A673 (cell line): ENCODE measurements around the gene GNG11.
"Not testable (repeated sequence)": the region's sequence is repeated elsewhere in the genome, so short reads cannot be mapped to it uniquely, and the experiment has no call there.

Experiments used
- CTCF ChIP-seq: fragments of 300-800, 200-600 bp; sonication (generic); conservative IDR thresholded peaks from 2 replicates; pipeline ENCODE4 v1.5.1; 2017; ENCODE audit warnings: low read depth, mild to moderate bottlenecking, antibody characterized with exemption, low read length, moderate library complexity, mixed read lengths
- EZH2 ChIP-seq: fragments of 200-600 bp; sonication (generic); IDR thresholded peaks from 2 replicates; pipeline ENCODE4 v1.6.1; 2017; ENCODE audit warnings: borderline replicate concordance, low read depth, mild to moderate bottlenecking, mixed read lengths, antibody characterized with exemption, low read length; ENCODE audit not compliant: poor library complexity, severe bottlenecking

- TF ChIP-seq CTCF, EZH2: not testable (repeated sequence)
Measured at GRCh38 chr7:93911661-93912060, 9.9 kb upstream of the GNG11 start.
